Kidney epithelial cell (primary cell): ENCODE data around the gene JOSD1. TPM values are rescaled to one million over a fixed set of nuclear protein-coding genes. Genes with fewer than 3 reads are reported as not detected.
A peak's percentile ranks its signal among the peaks of the same experiment; 100 is the strongest.

Experiments
- DNase-seq: peaks from one replicate; pipeline ENCODE4 v3.0.0-alpha.2; 2010; ENCODE audit warnings: low read depth
- H3K27me3 ChIP-seq: 2 replicates; pipeline ENCODE4 v1.6.0; 2011; ENCODE audit warnings: low read length; ENCODE audit not compliant: control insufficient read depth, insufficient read depth
- H3K36me3 ChIP-seq: 2 replicates; pipeline ENCODE4 v1.5.1; 2011; ENCODE audit warnings: low read length; ENCODE audit not compliant: control insufficient read depth, insufficient read depth
- H3K4me3 ChIP-seq: 2 replicates; pipeline ENCODE4 v1.5.1; 2011; ENCODE audit warnings: low read depth, mild to moderate bottlenecking, control low read depth, low read length
- CTCF ChIP-seq: IDR thresholded peaks from 2 replicates; pipeline ENCODE4 v1.5.1; 2011; ENCODE audit warnings: mild to moderate bottlenecking, moderate library complexity, low read length, control low read depth, inconsistent platforms; ENCODE audit not compliant: insufficient read depth, poor library complexity, severe bottlenecking
- total RNA-seq: library from RNA; depleted of rRNA; stranded (reverse); fragments of >200 nt; gene quantifications from 2 replicates; pipeline ENCODE4 v1.2.3, GENCODE V29; 2015

The JOSD1 gene
- total RNA-seq, 1 donor from 2014 or later = 97.3 TPM

- no peaks in the 10 kb centered on the region for H3K27me3 ChIP-seq
These were observed 43.5 kb downstream of the JOSD1 start for GRCh38 chr22:38657045-38657909.

GRCh38 chr22:38656256-38657044 lies 44.3 kb downstream of the JOSD1 start, which contains the start of the genes CBY1 and FAM227A:
CBY1 (plus strand) TSS chr22:38656638; CDS start chr22:38668055, 11,417 bp downstream.
FAM227A (minus strand) TSS chr22:38656392; CDS start chr22:38650168, 6,224 bp downstream.
- no peaks in the 10 kb centered on the region for H3K36me3 ChIP-seq
- TF ChIP-seq CTCF = no peak
- H3K4me3 ChIP-seq = peak within 1 kb of the TSS; percentile 69
- H3K27me3 ChIP-seq = no peaks in the 10 kb centered on the region
- DNase-seq = peak; percentile 49

More at GRCh38 chr22:38657045-38657909, 43.5 kb downstream of the JOSD1 start:
- no peak for TF ChIP-seq CTCF
- peak overlapping the region; percentile 69 for H3K4me3 ChIP-seq
- no peaks in the 10 kb centered on the region for H3K36me3 ChIP-seq
- no peak for DNase-seq

- no peak for DNase-seq
- no peak for TF ChIP-seq CTCF
- H3K4me3 ChIP-seq = peak overlapping the region; percentile 69
- no peaks in the 10 kb centered on the region for H3K36me3 ChIP-seq
- H3K27me3 ChIP-seq = no peaks in the 10 kb centered on the region
These were observed 45.1 kb downstream of the JOSD1 start for GRCh38 chr22:38655519-38656255.

GRCh38 chr22:38653741-38654140 lies 47.0 kb downstream of the JOSD1 start:
- no peak overlapping the region for H3K4me3 ChIP-seq
- TF ChIP-seq CTCF = no peak
- no peak for DNase-seq
- H3K27me3 ChIP-seq = no peaks in the 10 kb centered on the region
- H3K36me3 ChIP-seq = no peaks in the 10 kb centered on the region

- H3K27me3 ChIP-seq = no peaks in the 10 kb centered on the region
- TF ChIP-seq CTCF = no peak
- H3K4me3 ChIP-seq = no peak overlapping the region
- H3K36me3 ChIP-seq = no peaks in the 10 kb centered on the region
- DNase-seq = no peak
These were observed 47.9 kb downstream of the JOSD1 start for GRCh38 chr22:38652859-38653258.
